ENCODE measurements around the gene CRB2. TPM values are rescaled to one million over a fixed set of nuclear protein-coding genes. Genes with fewer than 3 reads are reported as not detected.

CRB2 gene
- total and polyA plus RNA-seq, 2 donors (not counting 3 experiments of a cell fraction or from before 2014, with no cell fraction given) = not detected

DNA sequence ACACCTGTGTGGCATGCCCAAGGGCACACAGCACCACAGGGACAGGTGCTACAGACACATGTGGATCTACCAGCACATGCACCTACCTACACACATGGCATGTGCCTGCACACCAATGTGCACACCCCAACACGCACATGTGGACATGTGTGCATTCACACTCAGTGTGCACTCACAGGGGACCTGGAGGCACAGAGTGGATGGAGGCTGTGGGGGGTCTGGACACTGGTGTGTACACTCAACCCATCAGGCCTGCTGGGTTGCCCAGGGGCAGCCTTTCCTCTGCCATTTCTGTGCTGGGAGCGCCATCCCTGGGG is 1.7 kb downstream of the CRB2 start:
- Histone ChIP-seq H3K27ac (ENCODE audit: insufficient read depth, low read depth, low read length) (no peak overlapping the region), H3K4me1 (ENCODE audit: control insufficient read depth, extremely low read depth, insufficient read depth, low read length) (no peaks in the 10 kb centered on the region), H3K27me3 (ENCODE audit: control insufficient read depth in 2 of 2, insufficient read depth in 2 of 2, low read length in 2 of 2) (peaks cover 0 to 2% of the 10 kb centered on the region in 2 experiments), H3K9me1 (replicated peaks; ENCODE audit: control insufficient read depth, extremely low read depth, insufficient read depth, low read length) (no peaks in the 10 kb centered on the region), H3K9me3 (replicated peaks; ENCODE audit: control insufficient read depth, insufficient read depth, low read length) (no peaks in the 10 kb centered on the region), H3K79me2 (ENCODE audit: control insufficient read depth, insufficient read depth, low read length) (no peaks in the 10 kb centered on the region), H3K4me3 (replicated peaks in 1 of 3; ENCODE audit: insufficient read depth in 1 of 3, low read depth in 1 of 3, low read length in 3 of 3) (no peak overlapping the region), H2AFZ (ENCODE audit: low read depth, low read length) (no peak overlapping the region), H3K4me2 (ENCODE audit: insufficient read depth, low read length) (no peak overlapping the region), H4K20me1 (replicated peaks; ENCODE audit: control insufficient read depth, extremely low read depth, insufficient read depth, low read length) (no peaks in the 10 kb centered on the region), H3K36me3 (ENCODE audit: control insufficient read depth in 2 of 2, extremely low read depth in 1 of 2, insufficient read depth in 2 of 2, low read length in 2 of 2) (no peaks in the 10 kb centered on the region), H3K9ac (replicated peaks; ENCODE audit: extremely low read depth, insufficient read depth, low read length) (no peak overlapping the region)
- no TSS peak for BruUV-seq (replicated peaks)
- DNase-seq (ENCODE audit: low read depth, low spot score) (no peak), FAIRE-seq (no peak)
- ChIA-PET POLR2A (no interaction called here), CTCF (no interaction called here)
- intact Hi-C loops (cut with micrococcal nuclease) = no loop called here
- dilution Hi-C loops (cut with MboI; ENCODE audit: extremely low pct_ligation_motif_present, low sequenced_read_pairs) = no loop called here
- TF ChIP-seq JUN (IDR thresholded peaks at IDR 0.05; ENCODE audit: borderline replicate concordance, insufficient read depth, insufficient read length, low read depth) = no peak
- TF ChIP-seq POLR2A (IDR thresholded peaks at IDR 0.05; ENCODE audit: low read depth, low read length) = no peak
- no peak for TF ChIP-seq GATA2 (IDR thresholded peaks at IDR 0.05; ENCODE audit: insufficient read depth, insufficient read length, low read depth, low read length)
- TF ChIP-seq, protein P1, sequence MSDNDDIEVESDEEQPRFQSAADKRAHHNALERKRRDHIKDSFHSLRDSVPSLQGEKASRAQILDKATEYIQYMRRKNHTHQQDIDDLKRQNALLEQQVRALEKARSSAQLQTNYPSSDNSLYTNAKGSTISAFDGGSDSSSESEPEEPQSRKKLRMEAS (IDR thresholded peaks at IDR 0.05; ENCODE audit: insufficient read depth, insufficient read length) = no peak

DNA sequence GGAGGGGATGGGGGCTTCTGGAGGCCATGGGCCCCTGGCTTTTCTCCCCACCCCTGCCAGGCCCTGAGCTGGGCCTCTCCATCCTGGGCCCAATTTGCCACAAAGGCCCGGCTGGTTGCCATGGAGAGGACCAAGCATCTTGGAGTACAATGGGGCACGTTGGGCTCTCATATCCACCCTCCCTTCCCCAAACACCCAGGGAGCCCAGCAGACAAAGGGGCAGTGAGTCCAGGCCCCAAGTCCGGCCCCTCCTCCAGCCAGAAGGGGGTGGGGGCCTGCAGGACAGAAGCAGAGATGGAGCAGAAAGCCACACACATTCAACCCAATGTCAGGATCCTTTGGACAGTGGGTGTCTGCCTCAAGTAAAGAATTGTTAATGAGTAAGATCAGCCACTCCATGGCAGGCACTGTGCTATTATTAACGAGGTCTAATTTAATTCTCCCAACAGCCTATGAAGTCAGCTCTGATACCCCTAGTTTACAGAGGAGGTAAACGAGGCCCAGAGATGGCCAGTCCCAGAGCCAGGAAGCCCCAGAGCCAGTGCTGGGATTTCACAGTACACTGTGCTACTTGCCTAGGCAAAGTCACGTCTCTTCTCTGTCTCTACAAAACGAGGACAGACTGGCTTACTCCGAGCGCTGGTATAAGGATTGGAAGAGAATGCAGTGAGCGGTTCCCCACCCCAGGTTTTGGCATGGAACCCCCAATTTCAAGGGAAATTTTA is 2.3 kb downstream of the CRB2 start:
- dilution Hi-C loops (cut with MboI; ENCODE audit: extremely low pct_ligation_motif_present, low sequenced_read_pairs) = no loop called here
- no TSS peak for BruUV-seq (replicated peaks)
- FAIRE-seq = no peak
- ChIA-PET CTCF (interaction anchor here (1.0 kb wide), 1 partner anchor 28 kb away, joined by 4 read pairs; no protein-coding TSS in a partner anchor), POLR2A (no interaction called here)
- H3K4me2 ChIP-seq (ENCODE audit: insufficient read depth, low read length) = no peak overlapping the region
- no peak overlapping the region for H2AFZ ChIP-seq (ENCODE audit: low read depth, low read length)
- no peak for DNase-seq (ENCODE audit: low read depth, low spot score)
- H3K36me3 ChIP-seq (ENCODE audit: control insufficient read depth in 2 of 2, extremely low read depth in 1 of 2, insufficient read depth in 2 of 2, low read length in 2 of 2) = no peaks in the 10 kb centered on the region
- H3K27me3 ChIP-seq (ENCODE audit: control insufficient read depth in 2 of 2, insufficient read depth in 2 of 2, low read length in 2 of 2) = peaks cover 0 to 2% of the 10 kb centered on the region in 2 experiments
- no peaks in the 10 kb centered on the region for H3K79me2 ChIP-seq (ENCODE audit: control insufficient read depth, insufficient read depth, low read length)
- no peaks in the 10 kb centered on the region for H3K4me1 ChIP-seq (ENCODE audit: control insufficient read depth, extremely low read depth, insufficient read depth, low read length)
- no peak overlapping the region for H3K27ac ChIP-seq (ENCODE audit: insufficient read depth, low read depth, low read length)
- no peak overlapping the region for H3K4me3 ChIP-seq (replicated peaks in 1 of 3; ENCODE audit: insufficient read depth in 1 of 3, low read depth in 1 of 3, low read length in 3 of 3)
- no peak overlapping the region for H3K9ac ChIP-seq (replicated peaks; ENCODE audit: extremely low read depth, insufficient read depth, low read length)
- TF ChIP-seq GATA2 (IDR thresholded peaks at IDR 0.05; ENCODE audit: insufficient read depth, insufficient read length, low read depth, low read length) (no peak), POLR2A (IDR thresholded peaks at IDR 0.05; ENCODE audit: low read depth, low read length) (no peak), FOS (IDR thresholded peaks at IDR 0.05; ENCODE audit: borderline replicate concordance, insufficient read depth, low read length) (no peak), POLR2AphosphoS5 (IDR thresholded peaks at IDR 0.05; ENCODE audit: insufficient read depth, low read depth, low read length) (no peak), MYC (IDR thresholded peaks at IDR 0.05; ENCODE audit: low read depth, low read length) (no peak), EZH2 (IDR thresholded peaks at IDR 0.05; ENCODE audit: borderline replicate concordance, low read depth, low read length, severe bottlenecking) (no peak), JUN (IDR thresholded peaks at IDR 0.05; ENCODE audit: borderline replicate concordance, insufficient read depth, insufficient read length, low read depth) (no peak)
- TF ChIP-seq, protein P1 (IDR thresholded peaks at IDR 0.05; ENCODE audit: insufficient read depth, insufficient read length) = no peak
- TF ChIP-seq, protein P2, sequence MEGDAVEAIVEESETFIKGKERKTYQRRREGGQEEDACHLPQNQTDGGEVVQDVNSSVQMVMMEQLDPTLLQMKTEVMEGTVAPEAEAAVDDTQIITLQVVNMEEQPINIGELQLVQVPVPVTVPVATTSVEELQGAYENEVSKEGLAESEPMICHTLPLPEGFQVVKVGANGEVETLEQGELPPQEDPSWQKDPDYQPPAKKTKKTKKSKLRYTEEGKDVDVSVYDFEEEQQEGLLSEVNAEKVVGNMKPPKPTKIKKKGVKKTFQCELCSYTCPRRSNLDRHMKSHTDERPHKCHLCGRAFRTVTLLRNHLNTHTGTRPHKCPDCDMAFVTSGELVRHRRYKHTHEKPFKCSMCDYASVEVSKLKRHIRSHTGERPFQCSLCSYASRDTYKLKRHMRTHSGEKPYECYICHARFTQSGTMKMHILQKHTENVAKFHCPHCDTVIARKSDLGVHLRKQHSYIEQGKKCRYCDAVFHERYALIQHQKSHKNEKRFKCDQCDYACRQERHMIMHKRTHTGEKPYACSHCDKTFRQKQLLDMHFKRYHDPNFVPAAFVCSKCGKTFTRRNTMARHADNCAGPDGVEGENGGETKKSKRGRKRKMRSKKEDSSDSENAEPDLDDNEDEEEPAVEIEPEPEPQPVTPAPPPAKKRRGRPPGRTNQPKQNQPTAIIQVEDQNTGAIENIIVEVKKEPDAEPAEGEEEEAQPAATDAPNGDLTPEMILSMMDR (IDR thresholded peaks at IDR 0.05; ENCODE audit: extremely low read depth in 1 of 2, insufficient read depth in 1 of 2, low read depth in 1 of 2, low read length in 2 of 2) = no peak
- no peaks in the 10 kb centered on the region for H3K9me1 ChIP-seq (replicated peaks; ENCODE audit: control insufficient read depth, extremely low read depth, insufficient read depth, low read length)
- intact Hi-C loops (cut with micrococcal nuclease) = no loop called here
- H3K9me3 ChIP-seq (replicated peaks; ENCODE audit: control insufficient read depth, insufficient read depth, low read length) = no peaks in the 10 kb centered on the region
- no peaks in the 10 kb centered on the region for H4K20me1 ChIP-seq (replicated peaks; ENCODE audit: control insufficient read depth, extremely low read depth, insufficient read depth, low read length)
